HG02870 (cell line): Measurements from ENCODE around the gene CPXM2.

Experiments
- ATAC-seq: cut with Tn5 transposase; IDR thresholded peaks from one replicate; pipeline ENCODE4 v1.9.1; 2021; ENCODE audit warnings: mild to moderate bottlenecking, moderate library complexity; ENCODE audit not compliant: unreplicated experiment

Gene CPXM2

DNA sequence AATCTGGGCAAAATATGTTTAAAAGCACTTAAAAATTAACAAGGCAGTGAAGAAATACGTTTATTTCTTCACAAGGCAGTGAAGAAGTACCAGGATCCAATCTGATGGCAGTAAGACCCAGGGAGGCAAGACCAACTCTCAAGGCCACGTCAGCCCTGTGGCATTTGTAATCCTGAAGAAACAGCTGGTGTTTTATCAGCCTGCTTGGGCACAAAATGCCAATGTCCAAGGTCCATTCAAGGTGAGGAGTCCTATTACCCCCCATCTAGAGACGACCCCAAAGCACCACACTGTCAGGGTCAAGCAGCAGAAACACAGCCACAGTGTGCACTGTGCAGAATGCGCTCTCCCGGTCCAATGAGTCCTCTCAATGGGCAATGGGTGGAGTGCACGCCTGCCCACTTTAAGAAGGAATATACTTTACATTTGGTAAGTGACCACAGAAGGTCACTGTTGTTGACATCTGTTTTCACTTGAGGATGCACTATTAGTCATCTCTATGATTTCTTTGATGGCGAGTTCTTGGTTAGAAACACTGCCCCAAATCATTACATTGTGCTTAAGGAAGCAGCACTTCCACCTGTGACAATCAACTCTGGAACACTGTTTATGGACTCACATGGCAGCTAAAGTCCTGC lies 12.8 kb downstream of the CPXM2 start:
- no peak for ATAC-seq

DNA sequence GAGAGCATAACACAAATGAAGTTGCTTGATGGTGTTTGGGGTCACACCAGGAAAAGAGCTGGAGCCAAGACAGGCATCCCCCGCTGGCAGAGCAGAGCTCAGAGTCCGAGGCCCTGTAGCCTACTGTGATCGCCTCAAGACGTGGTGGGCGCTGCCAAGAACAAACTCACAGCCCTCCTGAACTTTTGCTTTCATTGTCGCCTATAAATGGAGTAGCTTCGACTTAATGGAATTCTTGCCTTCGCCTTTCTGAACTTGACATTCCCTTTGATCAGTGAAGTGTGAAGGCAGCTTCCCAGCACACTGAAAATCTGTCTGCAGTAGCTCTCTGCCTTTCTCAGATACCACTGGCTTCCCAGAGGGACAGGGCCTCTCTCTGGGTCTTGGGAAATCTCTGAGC lies 21.3 kb downstream of the CPXM2 start:
- ATAC-seq = no peak

DNA sequence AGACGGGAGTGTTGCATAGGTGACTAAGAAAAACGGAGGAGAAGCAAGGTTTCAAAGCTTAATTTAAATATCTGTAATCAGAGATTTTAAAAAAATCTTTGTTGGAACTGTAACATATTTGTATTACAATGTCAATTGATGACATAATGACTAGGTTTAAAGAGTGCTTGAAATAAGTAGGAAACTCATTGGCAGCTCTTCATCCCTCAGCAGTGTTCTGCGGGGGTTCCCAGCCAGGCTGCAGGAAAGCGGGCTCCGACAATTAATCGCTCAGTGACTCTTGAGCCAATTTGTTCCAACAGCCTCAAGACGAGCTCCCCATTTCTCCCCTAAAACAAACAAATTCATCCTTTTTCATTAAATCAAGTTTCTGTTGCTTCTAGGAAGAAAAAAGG lies 22.6 kb downstream of the CPXM2 start:
- ATAC-seq = no peak

DNA sequence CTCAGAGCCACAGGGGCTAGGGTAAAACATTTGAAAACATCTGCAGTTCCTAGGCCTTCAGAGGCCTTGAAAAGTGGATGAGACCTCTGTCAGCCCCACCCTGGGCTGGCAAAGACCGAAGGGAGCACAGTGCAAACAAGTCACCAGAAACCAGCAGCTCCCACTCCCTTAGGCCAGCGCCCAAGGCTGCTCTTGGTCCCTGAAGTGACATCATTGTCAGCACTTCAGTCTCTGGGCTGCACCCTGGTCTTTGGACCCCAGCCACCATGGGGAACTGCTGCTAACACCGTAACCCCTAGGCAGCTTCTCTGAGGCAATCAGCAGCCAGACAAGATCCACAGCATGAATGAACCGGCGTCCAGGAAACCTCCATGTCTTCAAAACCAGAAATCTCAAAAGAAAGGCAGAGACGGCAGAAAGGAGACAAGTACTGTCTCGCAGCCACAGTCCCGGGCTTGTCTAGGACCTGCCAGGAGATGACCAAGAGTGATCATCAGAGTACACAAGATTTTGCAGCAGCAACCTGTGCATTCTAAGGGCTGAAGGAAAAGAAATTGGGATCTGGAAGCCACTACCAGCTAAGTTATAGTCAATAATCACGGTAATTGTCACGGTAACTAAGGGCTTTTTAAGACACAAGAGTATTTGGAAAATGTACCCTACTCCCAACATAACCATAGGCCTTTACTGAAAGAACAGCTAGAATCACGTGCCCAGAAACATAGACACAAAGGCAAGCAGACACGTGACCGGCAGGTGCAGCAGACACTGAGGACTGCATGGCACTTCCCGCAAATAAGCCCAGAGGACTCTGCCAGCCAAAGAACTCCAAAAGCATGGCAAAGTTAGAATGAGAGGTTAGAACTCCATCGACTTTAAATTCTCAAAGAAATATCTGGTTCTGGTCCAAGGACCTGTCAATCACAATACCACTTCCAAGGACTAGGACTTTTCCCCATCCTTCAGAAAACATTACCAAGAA lies 23.3 kb downstream of the CPXM2 start:
- ATAC-seq = no peak

DNA sequence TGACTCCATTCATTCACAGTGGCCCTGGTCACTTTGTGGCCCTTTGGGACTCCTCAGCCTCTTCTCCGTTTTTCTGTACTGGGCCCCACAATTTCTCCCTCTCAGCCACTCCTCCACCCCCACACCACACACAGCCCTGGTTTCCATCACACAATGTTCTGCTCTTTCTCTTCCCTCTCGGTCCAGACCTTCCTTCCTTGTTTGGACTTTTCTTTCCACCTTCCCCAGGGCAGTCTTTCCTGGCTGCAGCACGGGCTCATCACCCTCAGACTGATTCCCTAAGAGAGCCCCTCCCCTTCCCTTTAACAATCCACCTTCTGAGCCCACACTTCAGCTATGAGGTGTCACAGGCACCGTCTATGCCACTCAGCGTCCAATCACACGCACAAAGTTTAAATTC lies 25.7 kb downstream of the CPXM2 start:
- ATAC-seq = no peak

DNA sequence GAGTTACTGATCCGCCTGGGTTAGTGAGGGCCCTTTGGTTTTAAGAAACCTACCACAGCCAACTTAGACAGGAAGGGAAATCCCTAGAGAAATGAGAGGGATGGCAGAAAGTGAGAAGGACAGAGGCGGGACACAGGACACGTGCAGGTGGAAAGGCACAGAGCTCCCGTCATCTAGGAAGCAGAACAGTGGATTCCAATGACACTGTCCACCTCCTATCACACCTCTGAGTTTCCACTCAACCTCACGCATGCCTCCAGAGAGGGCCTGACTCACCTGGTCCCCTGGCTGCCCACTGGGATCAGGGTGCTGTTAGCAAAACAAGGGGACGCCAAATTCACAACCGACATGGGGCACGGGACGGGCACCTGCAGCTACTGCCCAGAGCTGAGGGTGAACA lies 26.3 kb downstream of the CPXM2 start:
- ATAC-seq = no peak

DNA sequence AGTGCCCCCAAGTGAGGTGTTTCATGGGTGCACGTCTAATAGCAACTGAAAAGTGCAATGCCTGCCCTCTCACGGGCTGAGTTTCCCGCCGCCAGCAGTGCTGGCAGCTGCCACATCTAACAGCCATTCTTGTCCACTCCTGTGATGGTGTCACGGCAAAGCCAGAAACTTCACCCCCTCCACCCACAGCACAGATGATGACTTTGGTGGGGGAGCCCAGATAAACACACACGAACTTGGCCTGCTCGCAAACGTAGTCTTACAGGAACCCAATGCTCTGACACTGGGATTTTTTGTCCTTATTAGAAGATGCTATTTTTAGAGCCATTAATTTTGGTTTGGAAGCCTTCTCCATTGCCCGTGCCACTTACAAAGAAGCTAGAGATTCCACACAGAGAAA lies 26.7 kb downstream of the CPXM2 start:
- ATAC-seq = no peak

DNA sequence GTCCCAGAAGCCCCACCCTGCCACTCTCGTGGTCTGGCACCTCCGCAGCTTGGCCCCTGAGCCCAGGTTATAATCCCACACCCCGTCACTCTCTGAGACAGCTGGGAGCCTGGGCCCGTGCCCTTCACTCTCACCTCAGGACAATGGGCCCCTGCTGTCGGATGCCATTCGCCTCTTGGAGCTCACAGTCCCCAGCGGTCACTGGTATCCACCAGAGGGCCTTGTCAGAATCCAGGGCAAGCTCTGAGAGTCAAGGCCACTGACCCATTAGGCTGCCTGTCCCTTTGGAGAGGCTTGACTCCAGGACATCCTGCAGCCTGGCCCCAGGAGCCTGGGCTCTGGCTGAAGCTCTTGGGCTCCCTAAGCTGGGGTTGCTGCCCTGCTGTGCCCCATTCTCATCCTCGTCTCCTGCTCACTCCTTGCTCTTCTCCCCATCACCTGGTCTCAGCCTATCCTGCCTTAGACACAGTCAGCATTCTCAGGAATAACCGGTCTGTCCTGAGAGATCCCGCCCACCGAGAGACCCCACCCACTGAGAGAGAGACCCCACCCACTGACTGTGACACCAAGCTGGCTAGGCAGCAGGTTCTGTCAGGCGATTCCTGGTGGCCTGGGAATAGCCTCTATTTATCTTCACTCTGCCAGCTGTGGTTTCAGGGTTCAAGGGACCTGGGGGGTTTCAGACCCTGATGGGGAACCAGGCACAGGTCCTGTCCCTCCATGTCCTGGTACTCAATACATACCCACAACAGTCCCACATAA lies 27.7 kb downstream of the CPXM2 start:
- ATAC-seq = no peak

DNA sequence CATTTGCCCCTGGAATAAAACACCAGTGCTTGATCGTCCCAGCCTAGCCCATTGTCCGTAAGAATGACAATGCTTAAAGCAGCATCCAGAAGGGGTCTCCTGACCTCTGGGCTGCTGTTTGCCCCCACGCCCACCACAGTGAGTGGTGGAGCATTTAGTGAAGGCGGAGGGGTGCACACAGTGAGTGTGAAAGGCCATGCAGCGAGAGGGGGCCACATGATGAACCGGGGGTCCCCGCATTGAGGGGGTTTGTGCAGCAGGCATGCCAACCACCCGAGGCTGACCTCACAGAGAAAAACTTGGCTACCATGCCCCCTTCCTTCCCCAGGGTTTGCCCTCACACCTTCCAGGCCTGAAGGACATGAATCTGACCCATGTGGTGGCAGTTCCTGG lies 28.4 kb downstream of the CPXM2 start:
- ATAC-seq = no peak

DNA sequence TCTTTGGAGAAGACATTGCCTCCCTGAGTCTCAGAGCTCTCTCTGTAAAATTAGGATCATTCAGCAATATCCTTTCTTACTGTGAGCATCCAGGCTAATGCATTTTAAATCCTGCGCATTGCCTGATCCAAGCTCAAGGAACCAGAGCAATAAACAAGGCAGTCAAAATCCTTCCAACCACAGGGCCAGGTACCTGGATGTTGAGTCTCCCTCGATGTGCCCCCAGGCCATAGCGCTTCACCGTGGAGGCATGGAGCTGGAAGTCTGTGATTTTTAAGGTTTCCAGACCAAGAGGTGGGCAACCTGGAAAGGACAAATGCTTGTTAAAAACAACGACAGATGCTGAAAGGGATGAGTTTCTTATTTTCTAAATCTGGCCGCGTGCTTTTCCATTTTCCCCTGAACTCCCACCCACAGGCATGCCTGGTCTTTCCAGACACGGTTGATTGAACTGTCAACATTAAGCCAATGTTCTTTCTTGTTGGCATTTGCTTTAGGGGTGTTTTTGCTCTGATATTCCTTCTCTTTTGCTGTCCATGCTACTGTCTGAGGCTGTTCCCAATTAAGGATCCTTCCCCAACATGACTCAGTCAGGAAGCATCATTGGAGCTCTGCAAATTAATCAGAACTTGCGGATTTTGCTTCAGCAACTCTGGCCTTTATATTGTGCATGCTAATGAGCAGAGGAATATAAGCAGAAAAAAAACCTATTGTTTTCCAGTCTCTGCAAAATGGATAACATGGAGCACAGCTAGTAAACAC lies 29.0 kb downstream of the CPXM2 start:
- no peak for ATAC-seq

DNA sequence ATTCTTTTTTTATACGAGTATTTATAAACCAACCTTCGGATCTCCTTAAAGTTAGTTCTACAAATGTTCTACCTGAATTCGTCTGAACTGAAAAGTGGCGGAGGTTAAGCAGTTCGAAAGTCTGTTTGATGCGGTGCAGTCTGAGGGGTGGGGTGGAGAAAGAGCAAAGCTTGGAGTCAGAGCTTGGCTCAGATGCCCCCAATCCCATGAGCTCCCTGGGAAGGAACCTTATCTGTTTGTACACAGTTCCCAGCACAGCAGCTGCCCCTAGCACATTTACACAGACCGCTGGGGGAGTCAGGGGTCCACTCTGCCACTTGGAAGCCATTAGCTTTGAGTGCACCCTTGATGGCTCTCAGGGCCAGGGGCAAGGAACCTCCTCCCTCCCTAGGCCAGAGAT lies 30.8 kb downstream of the CPXM2 start:
- no peak for ATAC-seq

DNA sequence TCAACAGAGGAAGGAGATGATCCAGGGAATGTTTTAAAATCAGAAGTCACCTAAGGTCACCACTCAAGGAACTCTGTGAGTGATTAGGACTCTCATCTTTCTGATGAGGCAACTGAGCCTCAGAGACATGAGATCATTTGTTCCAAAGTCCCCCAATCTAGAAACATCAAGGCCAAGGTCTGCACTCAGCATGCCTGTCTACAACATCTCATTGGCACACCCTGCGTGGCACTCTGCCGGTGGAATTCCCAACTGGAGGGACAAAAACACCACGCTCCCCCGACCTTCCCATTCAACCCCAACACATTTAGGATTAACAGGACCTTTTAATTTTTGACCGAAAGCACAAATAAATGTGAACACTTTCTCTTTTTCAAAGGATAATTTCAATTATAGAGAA lies 31.4 kb downstream of the CPXM2 start:
- ATAC-seq = no peak

DNA sequence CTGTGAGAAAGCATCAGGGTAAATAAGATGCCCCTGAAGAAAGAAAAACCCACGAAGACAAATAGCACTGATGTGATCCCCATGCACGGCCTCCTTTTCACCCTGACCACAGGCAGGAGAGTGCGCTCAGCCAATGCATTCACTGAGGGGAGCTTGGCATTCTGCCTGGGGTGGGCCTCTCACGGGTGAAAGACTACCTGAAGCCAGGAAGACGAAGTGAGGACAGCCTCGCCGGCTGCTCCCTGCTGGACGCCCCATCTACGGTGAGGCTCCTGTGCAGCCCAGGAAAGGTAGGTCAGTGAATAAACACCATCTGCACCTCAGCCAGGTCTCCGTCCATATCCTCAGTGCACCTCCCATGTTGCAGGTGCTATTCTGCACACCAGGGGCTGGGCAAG lies 32.0 kb downstream of the CPXM2 start:
- ATAC-seq = no peak

DNA sequence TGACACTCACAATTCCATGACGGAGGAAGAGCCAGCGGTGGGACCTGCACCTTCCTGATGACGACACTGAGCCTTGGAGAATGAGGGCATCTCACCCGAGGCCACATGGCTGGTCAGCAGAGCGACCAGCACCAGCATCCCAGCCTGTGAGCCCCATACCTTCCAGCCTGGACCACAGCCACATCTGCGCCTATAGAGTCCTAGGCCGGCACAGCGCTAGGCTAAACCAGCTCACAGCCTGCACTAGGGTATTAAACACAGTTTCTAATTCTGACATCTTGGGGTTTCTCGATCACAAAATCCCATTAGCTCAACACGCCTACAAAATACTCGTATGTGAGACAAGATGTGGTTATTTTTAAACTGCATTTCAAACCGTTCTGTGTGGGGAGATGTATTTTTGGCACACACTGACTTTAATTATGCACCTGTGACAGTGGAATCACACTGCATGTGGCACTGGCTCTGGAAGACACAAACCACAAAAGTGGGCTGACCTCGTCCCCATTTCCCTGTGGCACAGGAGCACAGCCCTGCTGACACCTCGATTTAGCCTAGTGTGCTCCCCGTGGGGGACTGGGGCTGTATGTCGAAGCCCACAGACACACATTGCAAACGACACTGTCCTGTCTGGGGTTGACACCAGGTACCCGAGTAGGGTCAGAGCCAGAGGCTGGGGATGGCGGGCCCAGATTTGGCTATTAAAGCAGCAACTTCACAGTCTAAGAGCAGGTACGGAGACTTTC lies 32.5 kb downstream of the CPXM2 start:
- no peak for ATAC-seq

DNA sequence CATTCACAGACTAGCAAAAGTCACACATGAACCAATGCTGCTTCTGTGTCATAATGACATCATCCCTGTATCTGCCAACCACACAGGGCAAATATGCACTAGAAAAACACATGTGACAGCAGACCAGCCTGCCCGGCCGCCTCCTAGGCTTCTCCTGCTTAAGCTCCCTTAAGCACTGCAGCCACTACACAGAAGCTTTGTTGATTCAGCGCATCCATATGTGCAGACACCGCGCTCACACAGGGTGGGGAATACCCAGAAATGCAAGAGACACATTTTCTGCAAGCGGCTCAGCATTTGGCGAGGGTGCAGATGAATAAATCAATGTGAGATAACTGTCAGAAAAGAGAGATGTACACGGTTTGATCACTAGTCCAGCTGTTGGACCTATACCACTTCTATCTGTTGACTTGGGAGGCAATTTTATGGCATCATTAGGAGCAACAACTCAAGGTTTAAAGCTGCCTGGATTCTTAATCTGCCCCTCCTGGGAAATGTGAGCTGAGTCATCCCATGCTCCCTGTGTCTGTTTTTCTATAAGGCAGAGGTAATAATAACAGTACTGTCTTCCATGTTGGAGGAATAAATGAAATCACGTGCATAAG lies 33.4 kb downstream of the CPXM2 start:
- no peak for ATAC-seq

DNA sequence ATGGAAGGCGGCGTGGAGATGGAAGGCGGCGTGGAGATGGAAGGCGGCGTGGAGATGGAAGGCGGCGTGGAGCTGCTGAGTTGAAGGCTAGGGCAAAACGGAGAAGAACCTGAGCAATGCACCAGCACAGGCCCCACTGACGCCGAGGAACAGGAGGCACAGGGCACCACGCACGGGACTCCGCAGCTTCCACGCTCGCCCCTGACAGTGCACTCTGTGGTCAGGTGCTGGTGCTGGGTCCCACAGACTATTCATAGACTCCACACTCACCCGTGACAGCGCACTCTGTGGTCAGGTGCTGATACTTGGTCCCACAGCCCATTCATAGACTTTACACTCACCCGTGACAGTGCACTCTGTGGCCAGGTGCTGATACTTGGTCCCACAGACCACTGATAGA lies 34.0 kb downstream of the CPXM2 start:
- ATAC-seq = no peak

DNA sequence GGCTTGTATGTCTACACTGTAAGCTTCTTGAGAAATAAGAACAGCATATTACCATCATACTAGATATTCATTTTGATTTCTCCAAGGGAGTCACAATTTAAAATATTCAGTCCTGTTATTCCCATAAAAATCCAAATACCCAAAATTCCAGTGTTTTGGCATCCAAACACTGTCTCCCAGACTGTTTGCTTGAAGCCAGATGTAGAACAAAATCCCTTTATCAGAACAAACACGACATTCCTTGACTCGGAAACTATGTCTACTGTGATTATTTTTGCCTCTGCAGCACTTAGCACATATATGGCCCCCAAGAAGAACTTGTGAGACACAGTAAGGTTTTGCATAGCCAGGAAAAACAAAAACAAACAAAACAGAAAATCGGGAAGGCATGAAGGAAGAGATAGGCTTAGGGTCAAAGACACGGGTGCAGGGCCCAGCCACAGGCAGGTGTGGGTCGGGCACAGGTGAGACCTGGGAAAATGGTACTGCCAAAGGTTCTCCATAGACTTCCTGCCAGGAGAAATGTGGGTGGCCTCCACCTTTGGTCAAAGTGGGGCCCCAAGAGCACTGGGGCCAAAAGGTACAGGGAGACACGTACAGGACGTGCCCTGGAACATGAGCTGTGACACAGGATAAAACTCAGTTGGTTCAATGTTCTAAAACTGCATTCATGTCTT lies 36.5 kb downstream of the CPXM2 start:
- ATAC-seq = no peak

DNA sequence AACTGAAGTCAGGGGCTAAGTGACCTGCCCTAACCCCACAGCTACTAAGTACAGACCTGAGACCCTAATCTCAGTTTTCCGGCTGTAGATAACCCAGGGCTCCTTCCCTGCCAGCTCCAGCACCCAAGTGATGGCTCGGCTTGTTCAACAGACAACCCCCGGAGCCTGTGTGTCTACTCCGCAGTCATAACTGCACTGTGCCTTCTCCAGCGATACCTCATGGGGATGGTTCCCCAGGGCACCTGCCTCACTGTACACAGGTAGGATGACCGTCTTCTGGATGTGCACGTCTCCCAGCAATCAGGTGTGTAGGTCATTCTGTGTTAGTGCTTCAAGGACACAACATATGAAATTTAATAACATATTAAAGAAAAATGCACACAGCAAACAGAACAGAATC lies 37.1 kb downstream of the CPXM2 start:
- no peak for ATAC-seq

DNA sequence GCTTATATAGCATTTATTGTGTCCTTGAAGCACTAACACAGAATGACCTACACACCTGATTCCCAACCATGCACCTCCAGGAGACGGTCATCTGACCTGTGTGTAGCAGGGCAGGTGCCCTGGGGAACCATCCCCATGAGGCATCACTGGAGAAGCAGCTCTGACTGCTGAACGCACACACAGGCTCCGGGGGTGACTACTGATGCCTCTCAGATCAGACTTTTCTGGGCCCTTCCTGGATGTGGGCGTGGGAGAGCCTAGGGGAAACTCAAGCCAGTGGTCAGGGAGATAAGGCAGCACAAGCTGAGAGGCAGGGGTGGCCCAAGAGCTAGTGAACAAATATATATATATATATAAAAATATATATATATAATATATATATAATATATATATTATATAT lies 37.6 kb downstream of the CPXM2 start:
- ATAC-seq = no peak
